GM19463 (cell line): ENCODE results near the gene S100A16.
"Not testable (repeated sequence)": the region's sequence is repeated elsewhere in the genome, so short reads cannot be mapped to it uniquely, and the experiment has no call there.

ENCODE experiments used
- ATAC-seq: cut with Tn5 transposase; IDR thresholded peaks from one replicate; pipeline ENCODE4 v1.9.1; 2021; ENCODE audit warnings: mild to moderate bottlenecking, moderate library complexity; ENCODE audit not compliant: unreplicated experiment

Gene S100A16

DNA sequence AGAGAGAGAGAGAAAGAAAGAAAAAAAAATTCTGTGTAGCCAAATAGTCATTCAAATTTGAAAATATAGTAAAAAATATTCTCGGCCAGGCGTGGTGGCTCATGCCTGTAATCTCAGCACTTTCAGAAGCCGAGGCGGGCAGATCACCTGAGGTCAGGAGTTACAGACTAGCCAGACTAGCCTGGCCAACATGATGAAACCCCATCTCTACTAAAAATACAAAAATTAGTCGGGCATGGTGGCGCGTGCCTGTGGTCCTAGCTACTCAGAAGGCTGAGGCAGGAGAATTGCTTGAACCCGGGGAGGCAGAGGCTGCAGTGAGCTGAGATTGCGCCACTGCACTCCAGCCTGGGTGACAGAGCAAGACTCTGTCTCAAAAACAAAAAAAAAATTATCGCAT lies 24.9 kb downstream of the S100A16 start:
- ATAC-seq = not testable (repeated sequence)

DNA sequence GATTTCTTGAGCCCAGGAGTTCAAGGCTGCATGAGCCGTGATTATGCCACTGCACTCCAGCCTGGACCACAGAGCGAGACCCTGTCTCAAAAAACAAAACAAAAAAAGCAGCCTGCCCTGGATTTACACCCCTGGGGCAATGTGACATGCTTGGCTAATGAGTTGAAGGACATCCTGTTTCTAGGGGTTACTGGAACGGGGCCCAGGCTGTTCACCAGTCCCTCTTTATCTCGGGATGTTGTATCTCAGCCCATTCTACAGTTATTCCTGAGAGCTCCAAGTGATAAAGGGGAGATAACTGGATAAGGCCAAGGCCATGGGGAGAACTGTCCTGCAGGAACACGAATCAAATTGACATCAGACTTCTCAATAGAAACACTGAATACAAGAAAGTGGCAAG lies 25.6 kb downstream of the S100A16 start:
- no peak for ATAC-seq

DNA sequence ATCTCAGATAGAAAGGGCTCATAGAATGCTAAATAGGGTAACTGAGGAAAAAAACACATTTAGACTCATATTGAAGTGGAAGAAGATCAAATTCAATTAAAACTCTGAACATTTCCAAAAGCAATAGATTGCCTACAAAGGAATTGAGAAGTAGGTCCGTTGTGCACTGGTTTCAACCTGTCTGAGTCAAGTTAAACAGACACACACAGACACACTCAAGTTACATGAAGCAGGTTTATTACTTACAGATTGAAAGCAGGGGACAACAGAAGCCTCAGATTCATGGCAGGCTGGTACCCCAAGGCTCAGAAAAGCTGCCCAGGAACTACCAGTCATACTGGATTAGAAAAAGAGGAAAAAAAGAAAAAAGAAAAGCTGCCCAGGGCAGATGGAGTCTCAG lies 26.6 kb downstream of the S100A16 start:
- ATAC-seq = no peak

DNA sequence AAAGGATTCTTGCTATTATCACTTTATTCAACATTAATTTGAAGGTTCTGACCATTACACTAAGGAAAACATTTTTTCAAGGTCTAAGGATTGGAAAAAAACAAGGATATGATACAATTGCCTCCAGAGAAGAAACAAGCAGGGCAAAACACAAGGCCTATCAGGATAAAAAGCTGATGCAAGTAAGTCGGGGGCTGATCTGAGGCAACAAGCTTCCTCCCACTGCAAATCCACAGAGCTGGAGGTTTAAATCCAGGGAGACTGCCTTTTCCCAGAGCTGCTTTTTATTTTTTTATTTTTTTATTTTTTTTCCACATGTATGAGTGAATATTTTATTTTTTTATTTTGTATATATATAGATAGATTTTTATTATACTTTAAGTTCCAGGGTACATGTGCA lies 27.9 kb downstream of the S100A16 start:
- no peak for ATAC-seq

DNA sequence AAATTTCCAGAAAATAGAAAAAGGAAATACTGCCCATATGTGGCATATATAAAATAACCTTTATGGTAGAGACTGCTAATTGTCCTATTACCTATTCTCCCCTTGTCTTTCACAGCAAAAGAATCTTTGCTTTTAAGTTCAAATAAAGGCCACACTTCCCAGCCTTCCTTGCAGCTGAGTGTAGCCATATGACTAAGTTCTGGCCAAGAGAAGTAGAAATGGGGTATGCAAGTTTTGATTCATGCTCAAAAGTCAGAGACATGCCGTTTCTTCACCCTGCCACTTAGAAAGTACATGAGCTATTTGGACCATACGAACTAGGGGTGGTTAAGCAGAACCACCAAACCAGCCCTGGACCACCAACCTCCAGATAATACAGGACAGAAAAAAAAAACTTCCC lies 29.0 kb downstream of the S100A16 start:
- no peak for ATAC-seq

DNA sequence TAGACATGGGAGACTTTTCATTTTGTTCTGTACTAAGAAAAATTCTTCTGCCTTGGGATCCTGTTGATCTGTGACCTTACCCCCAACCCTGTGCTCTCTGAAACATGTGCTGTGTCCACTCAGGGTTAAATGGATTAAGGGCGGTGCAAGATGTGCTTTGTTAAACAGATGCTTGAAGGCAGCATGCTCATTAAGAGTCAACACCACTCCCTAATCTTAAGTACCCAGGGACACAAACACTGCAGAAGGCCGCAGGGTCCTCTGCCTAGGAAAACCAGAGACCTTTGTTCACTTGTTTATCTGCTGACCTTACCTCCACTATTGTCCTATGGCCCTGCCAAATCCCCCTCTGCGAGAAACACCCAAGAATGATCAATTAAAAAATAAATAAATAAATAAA lies 29.4 kb downstream of the S100A16 start:
- ATAC-seq = not testable (repeated sequence)

DNA sequence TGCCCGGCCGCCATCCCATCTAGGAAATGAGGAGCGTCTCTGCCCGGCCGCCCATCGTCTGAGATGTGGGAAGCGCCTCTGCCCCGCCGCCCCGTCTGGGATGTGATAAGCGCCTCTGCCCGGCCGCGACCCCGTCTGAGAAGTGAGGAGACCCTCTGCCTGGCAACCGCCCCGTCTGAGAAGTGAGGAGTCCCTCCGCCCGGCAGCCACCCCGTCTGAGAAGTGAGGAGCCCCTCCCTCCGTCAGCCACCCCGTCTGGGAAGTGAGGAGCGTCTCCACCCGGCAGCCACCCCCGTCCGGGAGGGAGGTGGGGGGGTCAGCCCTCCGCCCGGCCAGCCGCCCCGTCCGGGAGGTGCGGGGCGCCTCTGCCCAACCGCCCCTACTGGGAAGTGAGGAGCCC lies 30.1 kb downstream of the S100A16 start:
- not testable (repeated sequence) for ATAC-seq

DNA sequence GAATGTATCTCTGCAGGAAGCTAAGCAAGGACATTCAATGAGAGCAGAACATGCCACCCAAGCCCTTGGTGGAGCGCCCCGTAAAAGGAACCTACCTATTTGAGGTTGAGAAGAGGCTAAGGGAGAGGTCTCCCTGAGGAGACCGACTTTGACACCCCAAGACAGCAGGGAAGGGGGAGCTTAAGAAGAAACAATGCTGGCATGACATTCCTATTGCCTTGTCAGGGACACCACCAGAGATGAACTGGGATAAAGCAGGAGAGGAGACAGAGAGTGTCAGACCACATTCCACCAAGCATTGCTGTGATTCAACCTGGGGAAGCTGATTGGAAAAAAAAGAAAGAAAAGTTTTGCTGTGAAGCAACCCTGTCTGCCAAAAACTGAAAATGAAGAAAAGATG lies 34.0 kb downstream of the S100A16 start:
- ATAC-seq = no peak

DNA sequence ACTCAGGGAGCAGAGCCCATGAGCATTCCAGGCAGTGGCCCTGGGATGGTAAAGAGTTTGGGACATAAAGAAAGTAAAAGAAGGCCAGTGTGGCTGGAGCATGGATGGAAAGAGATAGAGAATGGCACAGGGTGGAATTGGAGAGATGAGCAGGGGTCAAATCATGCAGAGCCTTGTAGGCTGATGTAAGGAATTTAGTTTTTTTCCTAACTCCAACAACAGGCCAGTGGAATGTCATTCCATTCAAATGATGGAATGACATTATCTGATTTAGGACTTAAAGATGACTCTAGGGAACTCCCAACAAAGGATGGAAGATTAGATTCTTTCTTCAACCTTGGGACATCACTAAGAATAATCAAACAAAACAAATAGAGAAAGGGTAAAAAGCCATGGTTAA lies 34.4 kb downstream of the S100A16 start:
- no peak for ATAC-seq

DNA sequence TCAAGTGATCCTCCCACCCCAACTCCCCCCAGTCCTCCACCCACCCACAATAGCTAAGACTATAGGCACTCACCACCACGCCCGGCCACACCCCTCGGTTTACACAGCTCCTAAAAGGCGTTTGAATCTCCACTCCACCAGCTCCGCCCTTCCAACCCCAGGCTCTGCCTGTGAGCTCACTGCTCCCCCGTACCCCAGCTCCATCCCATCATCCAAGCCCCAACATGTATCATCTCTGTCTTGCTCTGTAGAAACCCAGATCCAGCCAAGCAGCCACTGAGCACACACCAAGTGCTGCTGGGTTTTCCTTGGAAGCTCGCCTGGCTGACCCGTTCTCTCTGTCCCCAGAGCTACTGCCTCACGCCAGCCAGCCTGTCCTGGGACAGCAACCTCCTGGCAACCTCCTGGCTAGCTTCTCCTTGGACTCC lies 35.3 kb downstream of the S100A16 start:
- no peak for ATAC-seq

DNA sequence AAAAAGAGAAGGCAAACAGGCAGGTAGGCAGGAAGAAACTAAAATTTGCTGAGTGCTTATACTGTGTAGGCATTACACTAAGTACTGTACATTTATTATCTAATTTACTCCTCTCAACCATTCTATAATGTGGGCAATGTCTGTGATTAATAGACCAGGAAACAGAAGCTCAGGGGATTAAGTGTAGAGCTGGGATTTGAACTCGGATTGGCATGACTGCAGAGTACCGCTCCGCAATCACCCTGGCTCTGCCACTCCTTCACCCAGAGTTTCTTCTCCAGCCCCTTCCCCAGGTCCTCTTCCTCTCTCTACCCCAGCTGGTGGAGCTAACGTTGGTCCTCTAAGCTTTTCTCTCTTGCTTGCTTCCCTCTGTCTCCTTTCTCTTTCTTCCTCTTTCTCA lies 35.8 kb downstream of the S100A16 start:
- no peak for ATAC-seq

DNA sequence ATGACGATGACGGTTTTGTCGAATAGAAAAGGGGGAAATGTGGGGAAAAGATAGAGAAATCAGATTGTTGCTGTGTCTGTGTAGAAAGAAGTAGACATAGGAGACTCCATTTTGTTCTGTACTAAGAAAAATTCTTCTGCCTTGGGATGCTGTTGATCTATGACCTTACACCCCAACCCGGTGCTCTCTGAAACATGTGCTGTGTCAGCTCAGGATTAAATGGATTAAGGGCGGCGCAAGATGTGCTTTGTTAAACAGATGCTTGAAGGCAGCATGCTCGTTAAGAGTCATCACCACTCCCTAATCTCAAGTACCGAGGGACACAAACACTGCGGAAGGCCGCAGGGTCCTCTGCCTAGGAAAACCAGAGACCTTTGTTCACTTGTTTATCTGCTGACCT lies 37.4 kb downstream of the S100A16 start:
- not testable (repeated sequence) for ATAC-seq

DNA sequence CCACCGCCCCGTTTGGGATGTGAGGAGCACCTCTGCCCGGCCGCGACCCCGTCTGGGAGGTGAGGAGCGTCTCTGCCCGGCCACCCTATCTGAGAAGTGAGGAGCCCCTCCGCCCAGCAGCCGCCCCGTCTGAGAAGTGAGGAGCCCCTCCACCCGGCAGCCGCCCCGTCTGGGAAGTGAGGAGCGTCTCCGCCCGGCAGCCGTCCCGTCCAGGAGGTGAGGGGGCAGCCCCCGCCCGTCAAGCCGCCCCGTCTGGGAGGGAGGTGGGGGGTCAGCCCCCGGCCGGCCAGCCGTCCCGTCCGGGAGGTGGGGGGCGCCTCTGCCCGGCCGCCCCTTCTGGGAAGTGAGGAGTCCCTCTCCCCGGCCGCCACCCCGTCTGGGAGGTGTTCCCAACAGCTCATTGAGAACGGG lies 37.9 kb downstream of the S100A16 start:
- ATAC-seq = not testable (repeated sequence)

DNA sequence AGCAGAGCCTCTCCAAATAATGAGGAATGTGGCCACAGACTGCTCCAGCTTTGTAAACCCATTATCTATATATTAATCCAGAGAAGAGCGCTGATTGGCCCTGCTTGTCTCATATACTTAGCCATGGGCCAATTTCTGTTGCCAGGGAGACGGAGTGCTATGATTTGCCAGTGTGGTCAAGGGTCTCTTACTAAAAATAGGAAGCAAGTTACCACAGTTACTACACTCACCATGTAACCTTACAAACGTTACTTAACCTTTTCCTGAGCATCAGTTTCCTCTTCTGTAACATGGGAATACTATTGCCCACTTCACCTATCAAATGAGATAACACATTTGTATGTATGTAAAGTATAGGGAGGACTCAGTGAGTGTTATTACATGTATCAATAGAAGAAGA lies 39.6 kb downstream of the S100A16 start:
- ATAC-seq = no peak

DNA sequence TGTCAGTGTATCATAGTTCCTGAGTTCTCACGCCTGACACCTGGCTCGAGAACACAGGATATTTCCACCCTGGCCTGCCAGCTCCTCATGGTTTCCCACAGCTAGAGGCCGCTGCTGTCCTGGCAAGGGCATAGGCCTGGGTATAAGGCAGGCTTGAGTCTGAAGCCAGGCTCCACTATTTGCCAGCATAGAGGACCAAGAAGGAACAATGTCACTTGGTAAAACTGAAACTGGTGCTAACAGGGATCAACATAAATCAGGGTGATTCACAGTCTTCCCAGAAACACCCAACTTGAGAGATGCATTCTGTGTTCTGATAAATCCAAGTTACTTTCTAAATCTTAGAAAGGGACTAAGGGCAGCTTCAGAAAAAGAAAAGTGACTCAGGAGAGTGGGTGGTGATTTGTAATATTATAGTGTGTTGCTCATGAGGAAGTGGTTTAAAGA lies 40.3 kb downstream of the S100A16 start:
- ATAC-seq = peak; percentile 76

DNA sequence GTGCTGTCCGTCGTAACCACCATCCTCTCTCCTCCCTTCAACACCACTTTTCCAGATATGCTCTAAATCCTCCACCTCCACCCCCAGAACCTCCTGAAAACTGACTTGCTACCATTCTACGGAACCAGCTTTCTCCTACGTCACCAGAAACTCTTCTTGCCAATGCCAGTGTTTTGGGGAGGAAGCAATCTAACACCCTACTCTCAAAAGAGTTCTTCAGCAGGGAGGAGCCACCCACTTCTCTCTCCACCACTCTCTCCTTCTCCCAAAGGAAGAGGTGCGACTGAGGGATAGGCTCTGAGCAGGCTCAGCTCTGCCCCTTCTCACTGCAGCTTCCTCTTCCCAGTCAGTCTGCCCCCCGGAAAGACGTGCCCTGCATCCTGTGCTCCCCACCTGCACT lies 41.2 kb downstream of the S100A16 start:
- ATAC-seq = no peak

DNA sequence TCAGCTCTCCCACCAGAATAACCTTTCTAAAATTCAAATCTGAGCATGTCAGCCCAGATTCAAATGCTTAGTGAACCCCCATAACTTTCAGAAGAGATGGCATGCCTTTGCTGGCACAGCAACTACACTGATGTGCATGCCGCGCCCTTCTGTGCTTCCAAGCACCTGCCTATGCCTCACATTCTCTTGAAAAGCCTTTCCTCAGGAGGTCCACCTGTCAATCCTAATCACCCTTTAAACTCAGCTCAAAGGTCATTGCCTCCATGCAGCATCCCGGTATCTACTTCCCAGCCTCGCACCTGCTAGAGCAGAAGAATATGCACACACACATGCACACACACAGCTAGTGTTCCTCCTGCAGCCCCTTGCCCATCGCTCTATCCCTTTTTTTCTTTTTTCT lies 42.1 kb downstream of the S100A16 start:
- no peak for ATAC-seq

DNA sequence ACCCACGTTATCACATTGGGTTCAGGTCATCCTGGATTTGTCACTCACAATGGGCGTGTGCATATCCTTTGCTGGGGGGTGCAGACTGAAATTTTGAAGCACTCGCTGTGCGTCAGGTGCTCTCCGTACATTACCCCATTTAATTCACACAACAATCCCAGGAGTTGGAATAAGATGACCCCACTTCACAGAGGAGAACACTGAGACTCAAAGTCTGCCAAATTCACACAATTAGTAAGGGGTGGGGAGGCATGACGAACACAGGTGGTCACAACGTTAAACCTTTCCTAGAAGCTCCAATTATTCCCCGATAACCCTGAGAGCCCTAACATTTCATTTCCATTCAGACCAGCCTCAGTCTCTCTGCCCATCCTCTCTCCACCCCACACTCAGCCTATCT lies 43.5 kb downstream of the S100A16 start:
- no peak for ATAC-seq

DNA sequence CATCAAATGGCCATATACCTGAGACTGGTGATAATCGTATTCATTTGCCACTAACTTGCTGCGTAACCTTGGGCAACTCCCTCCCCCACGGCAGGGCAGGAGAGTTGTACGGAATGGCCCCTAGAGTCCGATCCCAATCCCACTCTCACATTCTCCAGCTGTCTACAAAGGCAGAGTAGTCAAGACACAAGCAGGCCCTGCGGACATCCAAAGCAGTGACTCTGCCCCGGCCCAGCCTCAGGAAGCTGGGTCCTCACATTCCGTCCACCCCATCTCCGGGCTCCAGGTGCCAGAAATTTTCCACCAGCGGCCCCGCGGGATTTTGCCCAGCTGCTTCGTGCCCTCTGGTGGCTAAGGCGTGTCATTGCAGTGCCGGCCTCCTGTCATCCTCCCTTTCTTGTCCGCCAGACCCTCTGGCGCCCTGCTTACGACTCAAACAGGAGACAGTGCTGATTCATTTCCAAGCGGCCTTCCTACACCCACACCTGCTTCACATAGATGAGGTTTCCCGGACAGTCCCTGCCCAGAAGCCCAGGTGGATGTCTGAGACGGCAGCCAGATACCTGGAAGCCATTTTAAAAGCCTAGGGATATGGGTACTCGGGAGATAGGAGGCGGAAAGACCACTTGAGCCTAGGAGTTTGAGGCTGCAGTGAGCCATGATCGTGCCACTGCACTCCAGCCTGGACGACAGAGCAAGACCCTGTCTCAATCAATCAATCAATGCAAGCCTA lies 44.4 kb downstream of the S100A16 start:
- no peak for ATAC-seq

DNA sequence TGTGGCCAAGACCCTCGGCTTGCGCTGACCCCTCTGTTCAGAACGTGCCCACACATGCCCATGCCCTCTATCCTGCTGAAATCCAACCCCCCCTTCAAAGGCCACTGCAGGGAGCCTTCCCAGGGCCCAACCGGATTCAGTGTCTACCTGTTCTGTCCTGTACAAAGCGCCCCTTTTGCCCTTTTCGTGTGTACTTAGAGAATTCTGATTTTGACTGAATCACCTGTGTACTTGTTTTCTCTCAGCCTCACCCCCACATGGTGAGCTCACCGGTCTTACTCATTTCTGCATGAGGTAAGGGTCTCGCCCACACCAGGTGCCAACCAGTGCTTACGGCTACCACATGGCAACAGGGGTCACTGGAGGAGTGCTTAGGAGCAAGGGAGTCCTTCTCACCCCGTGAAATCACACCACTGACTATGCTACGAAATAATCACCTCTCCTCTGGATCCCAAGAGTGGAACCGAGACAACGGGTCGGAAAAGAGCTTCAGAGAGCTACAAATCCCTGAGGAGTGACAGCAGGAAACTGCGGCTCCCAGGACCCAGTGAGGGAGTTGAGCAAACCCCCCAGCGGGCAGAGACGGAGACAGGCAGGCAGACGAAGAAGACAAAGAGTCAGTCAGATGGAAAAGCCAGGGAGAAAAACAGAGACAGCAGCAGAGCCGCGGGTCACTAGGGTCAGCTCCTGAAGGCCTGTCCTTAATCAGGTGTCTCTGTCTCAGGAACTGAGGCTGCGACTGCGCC lies 45.1 kb downstream of the S100A16 start:
- no peak for ATAC-seq

DNA sequence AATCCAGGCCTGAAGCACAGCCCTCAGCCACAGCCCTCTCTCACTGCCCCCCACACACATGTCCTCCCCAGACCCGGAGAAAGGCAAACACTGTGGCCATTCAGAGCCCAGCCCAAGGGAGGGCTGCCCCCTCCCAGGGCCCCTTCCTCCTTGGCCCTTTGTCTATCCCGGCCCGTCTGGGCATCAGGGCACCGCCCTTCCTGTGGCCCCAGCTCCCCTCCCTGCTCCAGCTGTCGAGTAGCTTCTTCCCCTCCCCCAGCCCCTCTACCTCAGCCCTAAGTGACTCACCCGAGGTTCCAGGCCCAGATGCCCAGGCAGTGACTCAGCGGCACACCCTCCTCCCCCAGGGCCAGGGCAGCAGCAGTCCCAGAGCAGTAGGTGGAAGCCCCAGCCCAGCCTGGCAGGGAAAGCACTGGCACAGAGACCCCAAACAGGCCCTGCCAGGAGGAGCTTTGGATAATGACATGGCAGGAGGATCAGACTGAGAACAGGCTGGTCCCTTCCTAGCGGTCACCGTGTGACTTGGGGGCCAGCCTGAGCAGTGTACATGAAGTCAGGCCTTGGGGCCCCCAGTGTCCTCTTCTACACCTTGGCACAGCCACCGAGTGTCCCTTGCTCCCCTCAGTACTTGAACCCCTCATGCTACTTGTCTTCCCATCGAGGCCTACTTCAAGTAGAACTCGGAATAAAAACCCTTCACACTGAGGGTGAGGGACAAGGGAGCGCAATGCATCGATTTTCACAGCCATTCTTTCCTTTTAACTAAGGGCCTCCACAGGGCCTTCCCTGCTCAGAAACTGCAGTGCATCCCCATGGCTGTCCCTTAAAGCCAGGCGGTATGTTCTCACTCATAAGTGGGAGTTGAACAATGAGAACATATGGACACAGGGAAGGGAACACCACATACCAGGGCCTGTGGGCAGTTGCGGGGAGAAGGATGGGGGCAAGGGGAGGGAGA lies 46.2 kb downstream of the S100A16 start:
- peak; percentile 66 for ATAC-seq
